DMS114 treated with DMSO at 0.1 percent for 48 hours (cell line): ENCODE data around the gene TPSG1.

ENCODE experiments used
- DNase-seq: peaks from one replicate; lab custom pipeline; 2025; ENCODE audit not compliant: unreplicated experiment; lab: John Stamatoyannopoulos, UW

The TPSG1 gene

GRCh38 chr16:1217526-1217925 is 7.5 kb downstream of the TPSG1 start:
- DNase-seq, result no peak

GRCh38 chr16:1216681-1217400 is 8.2 kb downstream of the TPSG1 start:
- DNase-seq, result no peak

GRCh38 chr16:1216296-1216619 is 8.8 kb downstream of the TPSG1 start:
- DNase-seq, result no peak

- no peak for DNase-seq
Measured at GRCh38 chr16:1215574-1216295, 9.3 kb downstream of the TPSG1 start.

- DNase-seq, result no peak
Measured at GRCh38 chr16:1214719-1215118, 10.3 kb downstream of the TPSG1 start.

- no peak for DNase-seq
Measured at GRCh38 chr16:1213796-1214372, 11.2 kb downstream of the TPSG1 start.

- no peak for DNase-seq
Measured at GRCh38 chr16:1213231-1213630, 11.8 kb downstream of the TPSG1 start.

GRCh38 chr16:1212616-1213194 is 12.4 kb downstream of the TPSG1 start:
- DNase-seq, result no peak

GRCh38 chr16:1211451-1212268 is 13.4 kb downstream of the TPSG1 start:
- no peak for DNase-seq

- no peak for DNase-seq
Measured at GRCh38 chr16:1210461-1210860, 14.6 kb downstream of the TPSG1 start.

GRCh38 chr16:1209081-1209480 is 16.0 kb downstream of the TPSG1 start:
- no peak for DNase-seq

GRCh38 chr16:1208239-1208830 is 16.7 kb downstream of the TPSG1 start:
- DNase-seq, result no peak

GRCh38 chr16:1206786-1207185 is 18.3 kb downstream of the TPSG1 start:
- no peak for DNase-seq

- no peak for DNase-seq
Measured at GRCh38 chr16:1206326-1206725, 18.7 kb downstream of the TPSG1 start.

- no peak for DNase-seq
Measured at GRCh38 chr16:1204933-1205332, 20.1 kb downstream of the TPSG1 start.

- DNase-seq, result no peak
Measured at GRCh38 chr16:1202274-1202673, 22.8 kb downstream of the TPSG1 start.

GRCh38 chr16:1201444-1201843 is 23.6 kb downstream of the TPSG1 start:
- DNase-seq, result no peak

GRCh38 chr16:1200014-1200627 is 24.9 kb downstream of the TPSG1 start:
- DNase-seq, result no peak

GRCh38 chr16:1199347-1200013 is 25.6 kb downstream of the TPSG1 start:
- no peak for DNase-seq
